B cell (primary cell): ENCODE results near the gene KDM4D.

Source experiments
- EZH2 ChIP-seq: IDR thresholded peaks from 2 replicates; pipeline ENCODE4 v1.6.1; 2012; ENCODE audit warnings: borderline replicate concordance, low read depth, mild to moderate bottlenecking, moderate library complexity, low read length; ENCODE audit not compliant: insufficient read depth, poor library complexity, severe bottlenecking
- TF ChIP-seq, protein P1 (sequence below): fragments of 200-600 bp; IDR thresholded peaks from one replicate; pipeline ENCODE4 v1.8.0; 2022; ENCODE audit warnings: antibody characterized with exemption, mild to moderate bottlenecking

- TF ChIP-seq, protein P1, sequence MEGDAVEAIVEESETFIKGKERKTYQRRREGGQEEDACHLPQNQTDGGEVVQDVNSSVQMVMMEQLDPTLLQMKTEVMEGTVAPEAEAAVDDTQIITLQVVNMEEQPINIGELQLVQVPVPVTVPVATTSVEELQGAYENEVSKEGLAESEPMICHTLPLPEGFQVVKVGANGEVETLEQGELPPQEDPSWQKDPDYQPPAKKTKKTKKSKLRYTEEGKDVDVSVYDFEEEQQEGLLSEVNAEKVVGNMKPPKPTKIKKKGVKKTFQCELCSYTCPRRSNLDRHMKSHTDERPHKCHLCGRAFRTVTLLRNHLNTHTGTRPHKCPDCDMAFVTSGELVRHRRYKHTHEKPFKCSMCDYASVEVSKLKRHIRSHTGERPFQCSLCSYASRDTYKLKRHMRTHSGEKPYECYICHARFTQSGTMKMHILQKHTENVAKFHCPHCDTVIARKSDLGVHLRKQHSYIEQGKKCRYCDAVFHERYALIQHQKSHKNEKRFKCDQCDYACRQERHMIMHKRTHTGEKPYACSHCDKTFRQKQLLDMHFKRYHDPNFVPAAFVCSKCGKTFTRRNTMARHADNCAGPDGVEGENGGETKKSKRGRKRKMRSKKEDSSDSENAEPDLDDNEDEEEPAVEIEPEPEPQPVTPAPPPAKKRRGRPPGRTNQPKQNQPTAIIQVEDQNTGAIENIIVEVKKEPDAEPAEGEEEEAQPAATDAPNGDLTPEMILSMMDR: no peak
- no peak for TF ChIP-seq EZH2
Observed at GRCh38 chr11:94932503-94932902, 41.0 kb upstream of the KDM4D start.
